ENCODE results near the gene CDH4. TPM values are rescaled to one million over a fixed set of nuclear protein-coding genes. Genes with fewer than 3 reads are reported as not detected.

CDH4 gene
- polyA plus RNA-seq, 4 donors: 0.09 to 4.1 (median 0.25) TPM

DNA sequence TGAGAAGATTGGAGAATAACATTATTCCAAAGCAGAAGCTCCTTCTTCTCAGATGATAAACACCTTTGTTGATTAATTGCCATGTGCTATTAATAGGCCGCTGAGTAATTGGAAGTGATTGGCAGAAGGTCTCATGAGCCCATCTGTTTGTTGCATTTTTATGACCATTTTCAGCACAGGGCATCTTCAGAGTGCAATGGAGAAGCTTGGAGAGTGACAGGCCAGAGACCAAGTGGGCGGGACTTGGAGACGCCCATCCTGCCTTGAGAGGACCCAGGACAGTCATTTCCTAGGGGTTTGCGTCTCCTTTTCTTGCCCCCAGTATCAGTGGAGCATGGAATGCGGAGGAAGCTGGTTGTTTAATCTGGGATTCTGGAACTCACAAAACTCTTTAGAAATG is 89.5 kb downstream of the CDH4 start:
- H3K4me3 ChIP-seq (ENCODE audit: low read depth in 1 of 3, low read length in 3 of 3): no peak overlapping the region
- 82 to 88% (median 84%) methylated on average over 5 of the region's 5 CpGs for WGBS, 3 donors
- no peaks in the 10 kb centered on the region for H3K36me3 ChIP-seq (ENCODE audit: control insufficient read depth in 3 of 3, insufficient read depth in 2 of 3, low read depth in 1 of 3, low read length in 3 of 3)
- H3K27ac ChIP-seq (ENCODE audit: low read depth in 1 of 3, low read length in 2 of 3): no peak overlapping the region
- no peaks in the 10 kb centered on the region for H3K4me1 ChIP-seq (ENCODE audit: control insufficient read depth in 3 of 3, insufficient read depth in 2 of 3, low read depth in 1 of 3, low read length in 2 of 3)
- no peak for DNase-seq
- H3K27me3 ChIP-seq (ENCODE audit: control insufficient read depth in 3 of 3, insufficient read depth in 3 of 3, low read length in 3 of 3): no peaks in the 10 kb centered on the region
- FAIRE-seq: no peak
- no peaks in the 10 kb centered on the region for H3K9me3 ChIP-seq (ENCODE audit: control insufficient read depth in 2 of 2, insufficient read depth in 1 of 2, low read depth in 1 of 2, low read length in 1 of 2)

DNA sequence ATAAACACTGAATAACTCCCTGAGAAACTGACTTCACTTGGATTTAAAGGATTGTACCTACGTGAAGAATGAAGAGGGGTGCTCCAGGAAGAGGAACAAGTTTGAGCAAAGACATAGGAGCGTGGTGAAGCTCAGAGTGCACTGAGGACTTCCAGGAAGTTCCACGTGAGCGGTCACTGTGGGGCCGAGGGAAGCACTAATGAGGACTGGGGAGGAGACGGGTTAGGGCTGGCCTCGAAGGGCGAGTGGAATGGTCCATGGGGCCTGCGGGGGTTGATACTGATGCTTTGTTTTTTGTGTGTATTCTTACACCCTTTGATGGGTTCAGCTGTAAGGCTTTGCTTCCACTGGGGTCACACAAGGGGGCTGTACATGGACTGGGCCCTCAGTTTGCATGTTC is 91.9 kb downstream of the CDH4 start:
- DNase-seq (no peak), FAIRE-seq (no peak)
- no peak overlapping the region for H3K4me3 ChIP-seq (ENCODE audit: low read depth in 1 of 3, low read length in 3 of 3)
- no peak overlapping the region for H3K27ac ChIP-seq (ENCODE audit: low read depth in 1 of 3, low read length in 2 of 3)
- no peaks in the 10 kb centered on the region for H3K36me3 ChIP-seq (ENCODE audit: control insufficient read depth in 3 of 3, insufficient read depth in 2 of 3, low read depth in 1 of 3, low read length in 3 of 3)
- no peaks in the 10 kb centered on the region for H3K4me1 ChIP-seq (ENCODE audit: control insufficient read depth in 3 of 3, insufficient read depth in 2 of 3, low read depth in 1 of 3, low read length in 2 of 3)
- 68 to 76% (median 73%) methylated on average over 9 of the region's 9 CpGs for WGBS, 3 donors
- H3K9me3 ChIP-seq (ENCODE audit: control insufficient read depth in 2 of 2, insufficient read depth in 1 of 2, low read depth in 1 of 2, low read length in 1 of 2): no peaks in the 10 kb centered on the region
- H3K27me3 ChIP-seq (ENCODE audit: control insufficient read depth in 3 of 3, insufficient read depth in 3 of 3, low read length in 3 of 3): no peaks in the 10 kb centered on the region

DNA sequence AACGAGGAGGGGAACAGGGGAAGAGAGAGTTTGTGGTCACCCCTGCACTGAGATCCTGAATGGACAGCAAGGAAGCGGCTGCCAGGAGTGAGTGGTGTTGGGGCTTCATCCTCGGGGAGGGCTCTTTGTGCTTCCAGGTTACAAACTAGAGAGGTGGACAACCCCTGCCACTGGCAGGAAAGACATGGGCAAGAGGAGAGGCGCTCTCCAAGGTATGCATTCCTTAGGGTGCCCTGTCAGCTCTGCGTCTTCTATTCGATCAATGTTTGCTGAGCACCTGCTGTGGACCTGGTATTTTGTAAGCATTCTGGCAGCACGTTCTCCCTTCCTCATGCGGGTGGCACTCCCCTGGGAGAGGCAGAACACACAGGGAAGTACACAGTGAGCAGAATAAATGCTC is 93.6 kb downstream of the CDH4 start:
- Histone ChIP-seq H3K4me3 (ENCODE audit: low read depth in 1 of 3, low read length in 3 of 3) (no peak overlapping the region), H3K27me3 (ENCODE audit: control insufficient read depth in 3 of 3, insufficient read depth in 3 of 3, low read length in 3 of 3) (no peaks in the 10 kb centered on the region), H3K27ac (ENCODE audit: low read depth in 1 of 3, low read length in 2 of 3) (no peak overlapping the region), H3K36me3 (ENCODE audit: control insufficient read depth in 3 of 3, insufficient read depth in 2 of 3, low read depth in 1 of 3, low read length in 3 of 3) (no peaks in the 10 kb centered on the region), H3K9me3 (ENCODE audit: control insufficient read depth in 2 of 2, insufficient read depth in 1 of 2, low read depth in 1 of 2, low read length in 1 of 2) (no peaks in the 10 kb centered on the region), H3K4me1 (ENCODE audit: control insufficient read depth in 3 of 3, insufficient read depth in 2 of 3, low read depth in 1 of 3, low read length in 2 of 3) (no peaks in the 10 kb centered on the region)
- DNase-seq (no peak), FAIRE-seq (no peak)
- WGBS, 3 donors: 39 to 60% (median 45%) methylated on average over 8 of the region's 8 CpGs

DNA sequence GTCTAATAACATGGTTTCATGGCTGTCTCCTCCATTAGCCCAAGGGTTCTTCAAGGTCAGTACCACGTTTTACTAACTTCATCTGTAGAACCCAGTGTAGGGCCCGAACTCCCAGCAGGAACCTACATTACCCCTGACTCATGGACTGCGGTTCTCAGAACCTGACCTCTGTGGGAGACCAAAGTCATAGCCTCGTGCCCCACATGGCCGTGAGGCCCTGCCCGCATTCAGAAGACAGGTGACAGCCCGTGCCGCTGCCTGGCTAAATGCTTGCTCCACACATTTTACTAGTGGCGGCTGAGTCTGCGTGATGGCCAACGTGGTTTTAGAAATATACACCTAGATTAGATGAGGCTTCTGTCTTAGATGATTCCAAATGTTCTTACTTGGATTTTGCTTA is 94.9 kb downstream of the CDH4 start:
- Histone ChIP-seq H3K9me3 (ENCODE audit: control insufficient read depth in 2 of 2, insufficient read depth in 1 of 2, low read depth in 1 of 2, low read length in 1 of 2) (no peaks in the 10 kb centered on the region), H3K4me3 (ENCODE audit: low read depth in 1 of 3, low read length in 3 of 3) (no peak overlapping the region), H3K27ac (ENCODE audit: low read depth in 1 of 3, low read length in 2 of 3) (no peak overlapping the region), H3K36me3 (ENCODE audit: control insufficient read depth in 3 of 3, insufficient read depth in 2 of 3, low read depth in 1 of 3, low read length in 3 of 3) (no peaks in the 10 kb centered on the region), H3K27me3 (ENCODE audit: control insufficient read depth in 3 of 3, insufficient read depth in 3 of 3, low read length in 3 of 3) (no peaks in the 10 kb centered on the region), H3K4me1 (ENCODE audit: control insufficient read depth in 3 of 3, insufficient read depth in 2 of 3, low read depth in 1 of 3, low read length in 2 of 3) (no peaks in the 10 kb centered on the region)
- DNase-seq (no peak), FAIRE-seq (no peak)
- WGBS, 3 donors: 82 to 87% (median 84%) methylated on average over 11 of the region's 11 CpGs

DNA sequence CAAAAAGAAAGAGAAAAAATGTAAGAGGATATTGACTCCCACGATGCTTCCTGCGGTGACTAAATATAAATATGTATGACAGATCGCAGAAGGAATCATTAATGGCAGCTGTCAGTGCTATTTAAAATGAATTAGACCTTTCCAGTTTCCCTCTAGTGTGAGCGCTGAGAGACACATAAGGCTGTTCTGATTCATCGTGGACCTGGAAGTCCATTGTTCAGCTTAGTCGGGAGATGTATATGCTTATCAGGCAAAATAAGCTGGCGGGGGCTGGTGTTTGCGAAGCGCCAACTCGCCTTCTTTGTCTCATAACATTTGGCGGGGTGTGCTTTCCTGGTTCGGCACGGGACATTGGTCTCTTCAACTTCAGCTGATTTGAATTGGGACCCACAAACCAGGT is 95.4 kb downstream of the CDH4 start:
- WGBS, 3 donors: 82 to 88% (median 85%) methylated on average over 13 of the region's 13 CpGs
- FAIRE-seq (no peak), DNase-seq (no peak)
- Histone ChIP-seq H3K4me1 (ENCODE audit: control insufficient read depth in 3 of 3, insufficient read depth in 2 of 3, low read depth in 1 of 3, low read length in 2 of 3) (no peaks in the 10 kb centered on the region), H3K27me3 (ENCODE audit: control insufficient read depth in 3 of 3, insufficient read depth in 3 of 3, low read length in 3 of 3) (peaks cover 0 to 2% (median 0%) of the 10 kb centered on the region in 3 donors), H3K36me3 (ENCODE audit: control insufficient read depth in 3 of 3, insufficient read depth in 2 of 3, low read depth in 1 of 3, low read length in 3 of 3) (no peaks in the 10 kb centered on the region), H3K27ac (ENCODE audit: low read depth in 1 of 3, low read length in 2 of 3) (no peak overlapping the region), H3K9me3 (ENCODE audit: control insufficient read depth in 2 of 2, insufficient read depth in 1 of 2, low read depth in 1 of 2, low read length in 1 of 2) (no peaks in the 10 kb centered on the region), H3K4me3 (ENCODE audit: low read depth in 1 of 3, low read length in 3 of 3) (no peak overlapping the region)

DNA sequence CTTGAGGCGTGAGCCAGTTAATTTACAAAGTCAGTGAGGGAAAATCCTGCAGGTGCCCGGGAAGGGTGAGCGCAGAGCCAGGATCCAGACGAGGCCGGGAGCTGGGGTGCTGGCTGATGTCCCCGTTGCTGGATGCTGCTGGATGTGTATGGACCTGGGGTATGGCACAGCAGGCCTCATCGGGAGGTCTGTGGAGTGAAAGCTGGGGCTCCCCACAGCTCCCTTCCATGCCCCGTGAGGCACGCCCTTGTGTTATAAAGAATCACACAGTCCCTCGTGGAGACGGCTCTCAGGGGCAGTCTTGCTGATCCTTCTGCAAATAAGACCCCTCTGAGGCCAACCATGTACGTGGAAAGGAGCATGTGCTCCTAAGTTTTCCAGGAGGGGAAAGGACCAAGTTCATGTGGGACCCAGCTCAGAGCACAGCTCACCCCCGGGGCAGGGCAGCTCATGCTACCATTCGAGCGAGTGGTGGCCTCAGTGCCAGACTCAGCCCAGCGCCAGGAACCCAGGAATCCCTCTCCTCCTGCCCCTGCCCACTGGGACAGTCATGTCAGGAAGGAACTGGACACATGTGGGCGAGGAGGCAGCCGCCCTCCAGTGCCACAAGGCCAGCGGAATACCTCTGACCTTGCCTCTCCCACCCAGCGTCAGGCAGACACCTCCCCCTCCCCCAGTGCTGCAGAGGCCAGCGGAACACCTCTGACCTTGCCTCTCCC is 97.5 kb downstream of the CDH4 start:
- H3K36me3 ChIP-seq (ENCODE audit: control insufficient read depth in 3 of 3, insufficient read depth in 2 of 3, low read depth in 1 of 3, low read length in 3 of 3): no peaks in the 10 kb centered on the region
- H3K27ac ChIP-seq (ENCODE audit: low read depth in 1 of 3, low read length in 2 of 3): no peak overlapping the region
- no peak overlapping the region for H3K4me3 ChIP-seq (ENCODE audit: low read depth in 1 of 3, low read length in 3 of 3)
- 73 to 78% (median 73%) methylated on average over 19 to 21 of the region's 21 CpGs for WGBS, 3 donors
- no peak for FAIRE-seq
- no peaks in the 10 kb centered on the region for H3K9me3 ChIP-seq (ENCODE audit: control insufficient read depth in 2 of 2, insufficient read depth in 1 of 2, low read depth in 1 of 2, low read length in 1 of 2)
- no peaks in the 10 kb centered on the region for H3K4me1 ChIP-seq (ENCODE audit: control insufficient read depth in 3 of 3, insufficient read depth in 2 of 3, low read depth in 1 of 3, low read length in 2 of 3)
- peaks cover 0 to 2% (median 0%) of the 10 kb centered on the region in 3 donors for H3K27me3 ChIP-seq (ENCODE audit: control insufficient read depth in 3 of 3, insufficient read depth in 3 of 3, low read length in 3 of 3)
- DNase-seq: no peak

DNA sequence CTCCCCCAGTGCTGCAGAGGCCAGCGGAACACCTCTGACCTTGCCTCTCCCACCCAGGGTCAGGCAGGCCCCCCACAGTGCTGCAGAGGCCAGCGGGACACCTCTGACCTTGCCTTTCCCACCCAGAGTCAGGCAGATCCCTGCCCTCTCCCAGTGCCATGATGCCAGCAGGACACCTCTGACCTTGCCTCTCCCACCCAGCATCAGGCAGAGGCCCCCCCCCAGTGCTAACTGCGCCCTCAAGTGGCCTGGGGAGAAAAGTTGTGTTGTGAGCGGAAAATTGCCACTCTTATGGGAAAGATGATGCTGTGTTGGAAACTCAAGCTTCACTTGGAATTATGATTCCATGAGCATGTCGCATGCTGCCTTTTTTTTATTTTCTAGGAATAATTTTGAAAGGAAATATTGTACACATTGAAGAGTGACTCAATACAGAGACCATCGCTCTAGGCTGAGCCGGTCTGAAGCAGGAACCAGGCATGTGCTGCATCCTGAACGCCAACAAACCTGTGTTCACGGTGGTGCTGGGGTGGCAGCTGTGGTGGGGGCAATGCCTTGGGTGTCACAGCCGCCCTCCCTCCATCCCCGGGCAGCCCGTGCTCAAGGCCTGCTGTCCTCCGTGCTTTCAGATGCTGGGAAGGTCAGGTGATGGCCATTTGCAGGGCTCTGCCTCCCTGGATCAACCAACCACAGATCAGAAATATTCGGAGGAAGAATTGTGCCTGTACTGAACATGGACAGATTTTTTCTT is 98.6 kb downstream of the CDH4 start:
- no peak for DNase-seq
- FAIRE-seq: no peak
- 77 to 83% (median 79%) methylated on average over 13 to 14 of the region's 14 CpGs for WGBS, 3 donors
- no peak overlapping the region for H3K27ac ChIP-seq (ENCODE audit: low read depth in 1 of 3, low read length in 2 of 3)
- H3K9me3 ChIP-seq (ENCODE audit: control insufficient read depth in 2 of 2, insufficient read depth in 1 of 2, low read depth in 1 of 2, low read length in 1 of 2): no peaks in the 10 kb centered on the region
- peaks cover 0 to 2% (median 0%) of the 10 kb centered on the region in 3 donors for H3K27me3 ChIP-seq (ENCODE audit: control insufficient read depth in 3 of 3, insufficient read depth in 3 of 3, low read length in 3 of 3)
- no peaks in the 10 kb centered on the region for H3K36me3 ChIP-seq (ENCODE audit: control insufficient read depth in 3 of 3, insufficient read depth in 2 of 3, low read depth in 1 of 3, low read length in 3 of 3)
- no peak overlapping the region for H3K4me3 ChIP-seq (ENCODE audit: low read depth in 1 of 3, low read length in 3 of 3)
- no peaks in the 10 kb centered on the region for H3K4me1 ChIP-seq (ENCODE audit: control insufficient read depth in 3 of 3, insufficient read depth in 2 of 3, low read depth in 1 of 3, low read length in 2 of 3)

DNA sequence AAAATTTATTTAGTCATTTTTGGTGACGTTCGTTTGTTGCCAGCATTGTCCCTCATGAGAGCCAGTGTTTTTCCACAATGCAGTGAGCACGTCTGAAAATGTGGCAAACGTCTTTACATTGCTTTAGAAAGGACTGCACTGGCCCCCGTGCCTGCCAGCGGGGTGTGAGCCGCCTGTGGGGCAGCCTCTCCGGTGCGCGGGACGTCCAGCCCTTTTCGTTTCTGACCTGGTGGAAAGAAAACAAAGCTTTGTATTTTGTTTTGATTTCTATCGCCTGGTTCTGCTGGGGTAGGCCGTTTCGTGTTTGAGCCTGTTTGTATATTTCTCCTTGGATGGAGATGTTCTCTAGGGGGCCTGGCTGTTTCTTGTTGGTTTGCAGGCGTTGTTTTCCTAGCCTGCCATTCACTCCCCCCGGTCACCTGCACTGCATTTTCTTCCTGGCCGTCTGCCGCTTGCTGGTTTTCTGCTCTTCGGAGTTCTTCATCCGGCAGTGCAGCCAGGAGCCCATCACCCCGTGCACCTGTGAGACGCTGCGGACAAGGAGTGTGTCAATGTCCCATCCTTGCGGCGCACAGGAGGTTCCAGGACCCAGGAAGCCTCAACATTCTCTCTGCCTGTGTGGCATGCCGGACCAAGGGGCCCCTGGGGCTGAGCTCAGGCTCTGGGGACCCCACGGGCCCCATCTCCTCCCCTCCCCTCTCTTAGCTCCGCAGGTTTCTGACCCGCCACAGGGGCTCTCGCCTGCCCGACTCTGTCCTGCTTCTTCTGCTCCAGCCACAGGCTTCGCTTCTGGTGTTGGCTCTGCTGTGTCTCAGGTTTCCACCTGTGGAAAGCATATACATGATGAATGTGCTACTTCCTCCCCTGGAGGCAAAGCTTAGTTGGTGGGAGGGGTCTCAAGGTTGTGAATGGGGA is 100.5 kb downstream of the CDH4 start:
- H3K9me3 ChIP-seq (ENCODE audit: control insufficient read depth in 2 of 2, insufficient read depth in 1 of 2, low read depth in 1 of 2, low read length in 1 of 2): no peaks in the 10 kb centered on the region
- H3K36me3 ChIP-seq (ENCODE audit: control insufficient read depth in 3 of 3, insufficient read depth in 2 of 3, low read depth in 1 of 3, low read length in 3 of 3): no peaks in the 10 kb centered on the region
- H3K4me3 ChIP-seq (ENCODE audit: low read depth in 1 of 3, low read length in 3 of 3): no peak overlapping the region
- H3K4me1 ChIP-seq (ENCODE audit: control insufficient read depth in 3 of 3, insufficient read depth in 2 of 3, low read depth in 1 of 3, low read length in 2 of 3): no peaks in the 10 kb centered on the region
- H3K27me3 ChIP-seq (ENCODE audit: control insufficient read depth in 3 of 3, insufficient read depth in 3 of 3, low read length in 3 of 3): peaks cover 0 to 2% (median 0%) of the 10 kb centered on the region in 3 donors
- 16 to 21% (median 20%) methylated on average over 33 of the region's 33 CpGs for WGBS, 3 donors
- FAIRE-seq (no peak), DNase-seq (no peak)
- no peak overlapping the region for H3K27ac ChIP-seq (ENCODE audit: low read depth in 1 of 3, low read length in 2 of 3)
